ENCODE results near the gene DIDO1. TPM values are rescaled to one million over a fixed set of nuclear protein-coding genes. Genes with fewer than 3 reads are reported as not detected.

DIDO1 gene
- total and polyA plus RNA-seq, 9 of the 15 experiments (the other 6 are each of a cell fraction or from before 2014, with no cell fraction given): 4.4 to 46.8 (median 31.2) TPM

DNA sequence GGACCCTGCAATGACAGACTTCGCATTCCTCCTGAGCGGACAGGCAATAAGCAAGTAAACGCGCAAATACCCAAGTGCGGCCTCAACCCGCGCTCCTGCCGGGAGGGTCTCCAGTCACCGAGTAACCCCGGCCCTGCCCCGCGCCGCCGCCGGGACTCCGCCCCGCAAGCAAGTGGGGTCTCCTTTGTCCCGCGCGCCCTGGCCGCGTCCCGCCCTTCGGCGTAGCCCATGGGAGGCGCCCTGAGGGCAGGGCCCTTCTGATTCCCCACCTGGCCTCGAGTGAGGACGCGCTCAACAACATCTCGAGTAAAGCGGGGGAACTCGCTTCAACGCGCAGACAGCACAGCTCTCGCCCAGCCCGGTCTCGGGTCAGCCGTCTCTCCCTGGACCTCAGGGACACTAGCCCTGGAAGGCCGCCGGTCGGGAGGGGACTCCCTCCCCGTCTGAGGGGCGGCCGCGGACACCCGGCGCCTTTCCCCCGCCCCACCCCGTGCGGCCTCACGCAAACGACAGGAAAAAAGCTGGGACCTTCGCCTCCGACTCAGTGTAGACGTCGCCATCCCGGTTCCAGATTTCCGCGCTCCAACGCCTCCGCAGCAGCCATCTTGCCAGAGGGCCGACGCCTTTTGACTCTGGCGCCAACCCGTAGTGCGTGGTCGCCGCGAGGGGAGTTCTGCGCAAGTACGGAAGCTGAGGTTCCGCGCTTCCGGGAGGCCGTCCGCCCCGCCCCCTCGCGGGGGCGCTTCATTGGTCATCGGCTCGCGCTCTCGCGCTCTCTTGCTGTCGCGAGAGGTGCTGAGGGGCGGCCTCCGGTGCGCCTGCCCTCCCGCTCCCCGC is 11.2 kb upstream of the DIDO1 start (continued):
- TF ChIP-seq MYC (IDR thresholded peaks at IDR 0.05; ENCODE audit: low read depth, low read length) (peak; percentile 99), MYC (CRISPR knock-in tag; IDR thresholded peaks at IDR 0.05; ENCODE audit: borderline replicate concordance, low read depth) (peak; percentile 91; the same call in 1 of the 2 replicates), ZNF184 (CRISPR knock-in tag; IDR thresholded peaks at IDR 0.05) (no peak), NCOA6 (IDR thresholded peaks at IDR 0.05) (no peak), NUFIP1 (IDR thresholded peaks at IDR 0.05; ENCODE audit: partially characterized antibody) (no peak), DDX20 (tag; IDR thresholded peaks at IDR 0.05; ENCODE audit: low read depth) (no peak), HDAC1 (IDR thresholded peaks at IDR 0.05) (peak in 1 of 2 experiments; percentile 83; a peak in 2 of 4 replicates), TAF9B (IDR thresholded peaks at IDR 0.05; ENCODE audit: partially characterized antibody) (peak; percentile 83)
- TF ChIP-seq, protein P1, sequence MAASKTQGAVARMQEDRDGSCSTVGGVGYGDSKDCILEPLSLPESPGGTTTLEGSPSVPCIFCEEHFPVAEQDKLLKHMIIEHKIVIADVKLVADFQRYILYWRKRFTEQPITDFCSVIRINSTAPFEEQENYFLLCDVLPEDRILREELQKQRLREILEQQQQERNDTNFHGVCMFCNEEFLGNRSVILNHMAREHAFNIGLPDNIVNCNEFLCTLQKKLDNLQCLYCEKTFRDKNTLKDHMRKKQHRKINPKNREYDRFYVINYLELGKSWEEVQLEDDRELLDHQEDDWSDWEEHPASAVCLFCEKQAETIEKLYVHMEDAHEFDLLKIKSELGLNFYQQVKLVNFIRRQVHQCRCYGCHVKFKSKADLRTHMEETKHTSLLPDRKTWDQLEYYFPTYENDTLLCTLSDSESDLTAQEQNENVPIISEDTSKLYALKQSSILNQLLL (CRISPR knock-in tag; IDR thresholded peaks at IDR 0.05; ENCODE audit: borderline replicate concordance): no peak
- TF ChIP-seq, protein P2, sequence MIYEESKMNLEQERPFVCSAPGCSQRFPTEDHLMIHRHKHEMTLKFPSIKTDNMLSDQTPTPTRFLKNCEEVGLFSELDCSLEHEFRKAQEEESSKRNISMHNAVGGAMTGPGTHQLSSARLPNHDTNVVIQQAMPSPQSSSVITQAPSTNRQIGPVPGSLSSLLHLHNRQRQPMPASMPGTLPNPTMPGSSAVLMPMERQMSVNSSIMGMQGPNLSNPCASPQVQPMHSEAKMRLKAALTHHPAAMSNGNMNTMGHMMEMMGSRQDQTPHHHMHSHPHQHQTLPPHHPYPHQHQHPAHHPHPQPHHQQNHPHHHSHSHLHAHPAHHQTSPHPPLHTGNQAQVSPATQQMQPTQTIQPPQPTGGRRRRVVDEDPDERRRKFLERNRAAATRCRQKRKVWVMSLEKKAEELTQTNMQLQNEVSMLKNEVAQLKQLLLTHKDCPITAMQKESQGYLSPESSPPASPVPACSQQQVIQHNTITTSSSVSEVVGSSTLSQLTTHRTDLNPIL (CRISPR knock-in tag; IDR thresholded peaks at IDR 0.05): no peak
- TF ChIP-seq, protein P3, sequence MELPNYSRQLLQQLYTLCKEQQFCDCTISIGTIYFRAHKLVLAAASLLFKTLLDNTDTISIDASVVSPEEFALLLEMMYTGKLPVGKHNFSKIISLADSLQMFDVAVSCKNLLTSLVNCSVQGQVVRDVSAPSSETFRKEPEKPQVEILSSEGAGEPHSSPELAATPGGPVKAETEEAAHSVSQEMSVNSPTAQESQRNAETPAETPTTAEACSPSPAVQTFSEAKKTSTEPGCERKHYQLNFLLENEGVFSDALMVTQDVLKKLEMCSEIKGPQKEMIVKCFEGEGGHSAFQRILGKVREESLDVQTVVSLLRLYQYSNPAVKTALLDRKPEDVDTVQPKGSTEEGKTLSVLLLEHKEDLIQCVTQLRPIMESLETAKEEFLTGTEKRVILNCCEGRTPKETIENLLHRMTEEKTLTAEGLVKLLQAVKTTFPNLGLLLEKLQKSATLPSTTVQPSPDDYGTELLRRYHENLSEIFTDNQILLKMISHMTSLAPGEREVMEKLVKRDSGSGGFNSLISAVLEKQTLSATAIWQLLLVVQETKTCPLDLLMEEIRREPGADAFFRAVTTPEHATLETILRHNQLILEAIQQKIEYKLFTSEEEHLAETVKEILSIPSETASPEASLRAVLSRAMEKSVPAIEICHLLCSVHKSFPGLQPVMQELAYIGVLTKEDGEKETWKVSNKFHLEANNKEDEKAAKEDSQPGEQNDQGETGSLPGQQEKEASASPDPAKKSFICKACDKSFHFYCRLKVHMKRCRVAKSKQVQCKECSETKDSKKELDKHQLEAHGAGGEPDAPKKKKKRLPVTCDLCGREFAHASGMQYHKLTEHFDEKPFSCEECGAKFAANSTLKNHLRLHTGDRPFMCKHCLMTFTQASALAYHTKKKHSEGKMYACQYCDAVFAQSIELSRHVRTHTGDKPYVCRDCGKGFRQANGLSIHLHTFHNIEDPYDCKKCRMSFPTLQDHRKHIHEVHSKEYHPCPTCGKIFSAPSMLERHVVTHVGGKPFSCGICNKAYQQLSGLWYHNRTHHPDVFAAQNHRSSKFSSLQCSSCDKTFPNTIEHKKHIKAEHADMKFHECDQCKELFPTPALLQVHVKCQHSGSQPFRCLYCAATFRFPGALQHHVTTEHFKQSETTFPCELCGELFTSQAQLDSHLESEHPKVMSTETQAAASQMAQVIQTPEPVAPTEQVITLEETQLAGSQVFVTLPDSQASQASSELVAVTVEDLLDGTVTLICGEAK (IDR thresholded peaks at IDR 0.05): peak; percentile 88
- TF ChIP-seq, protein P3 (CRISPR knock-in tag; IDR thresholded peaks at IDR 0.05): no peak
- TF ChIP-seq, protein P4, sequence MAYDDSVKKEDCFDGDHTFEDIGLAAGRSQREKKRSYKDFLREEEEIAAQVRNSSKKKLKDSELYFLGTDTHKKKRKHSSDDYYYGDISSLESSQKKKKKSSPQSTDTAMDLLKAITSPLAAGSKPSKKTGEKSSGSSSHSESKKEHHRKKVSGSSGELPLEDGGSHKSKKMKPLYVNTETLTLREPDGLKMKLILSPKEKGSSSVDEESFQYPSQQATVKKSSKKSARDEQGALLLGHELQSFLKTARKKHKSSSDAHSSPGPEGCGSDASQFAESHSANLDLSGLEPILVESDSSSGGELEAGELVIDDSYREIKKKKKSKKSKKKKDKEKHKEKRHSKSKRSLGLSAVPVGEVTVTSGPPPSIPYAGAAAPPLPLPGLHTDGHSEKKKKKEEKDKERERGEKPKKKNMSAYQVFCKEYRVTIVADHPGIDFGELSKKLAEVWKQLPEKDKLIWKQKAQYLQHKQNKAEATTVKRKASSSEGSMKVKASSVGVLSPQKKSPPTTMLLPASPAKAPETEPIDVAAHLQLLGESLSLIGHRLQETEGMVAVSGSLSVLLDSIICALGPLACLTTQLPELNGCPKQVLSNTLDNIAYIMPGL (CRISPR knock-in tag; IDR thresholded peaks at IDR 0.05): peak; percentile 32; the same call in 1 of the 2 replicates

All from K562 (cell line).